HUES6 (cell line): Measurements from ENCODE around the gene TNRC6B.

Experiments
- H3K27ac ChIP-seq: 2 replicates; pipeline ENCODE4 v1.7.0; 2013; ENCODE audit warnings: low read depth, mild to moderate bottlenecking, low read length, inconsistent platforms
- H3K27me3 ChIP-seq: 2 replicates; pipeline ENCODE4 v1.6.1; 2013; ENCODE audit warnings: low read length; ENCODE audit not compliant: control insufficient read depth, insufficient read depth
- H3K36me3 ChIP-seq: 2 replicates; pipeline ENCODE4 v1.6.1; 2013; ENCODE audit warnings: low read length; ENCODE audit not compliant: control insufficient read depth, insufficient read depth
- H3K4me1 ChIP-seq: 2 replicates; pipeline ENCODE4 v1.6.1; 2013; ENCODE audit warnings: low read length; ENCODE audit not compliant: control insufficient read depth, insufficient read depth
- H3K4me3 ChIP-seq: 2 replicates; pipeline ENCODE4 v1.5.1; 2013; ENCODE audit warnings: low read depth, low read length
- H3K9ac ChIP-seq: one replicate; pipeline ENCODE4 v1.6.1; 2013; ENCODE audit warnings: mild to moderate bottlenecking, low read length
- H3K9me3 ChIP-seq: 2 replicates; pipeline ENCODE4 v1.6.1; 2013; ENCODE audit warnings: low read depth, low read length; ENCODE audit not compliant: control insufficient read depth, insufficient read depth

The TNRC6B gene

DNA sequence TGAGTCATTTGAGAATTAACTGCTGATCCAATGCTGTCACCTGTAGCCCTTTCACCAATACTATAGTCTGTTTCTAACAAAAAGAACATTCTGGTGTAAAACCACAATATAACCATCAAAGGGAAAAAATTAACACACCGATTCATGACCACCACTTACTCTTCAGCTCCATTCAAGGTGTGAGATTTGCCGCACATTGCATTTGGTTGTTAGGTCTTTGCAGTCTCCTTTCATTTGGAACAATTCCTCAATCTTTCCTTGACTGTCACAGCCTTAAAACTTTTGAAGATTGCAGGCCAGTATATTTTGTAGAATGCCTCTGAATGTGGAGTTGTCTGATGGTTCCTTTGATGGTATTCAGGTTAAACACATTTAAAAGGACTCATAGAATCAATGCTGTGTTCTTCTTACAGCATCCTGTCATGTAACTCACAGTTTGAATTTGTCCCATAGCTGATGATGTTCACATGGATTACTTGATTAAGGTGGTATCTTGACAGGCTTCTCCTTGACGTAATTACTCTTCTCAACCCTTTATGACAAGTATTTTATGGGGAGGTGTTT lies 63.6 kb downstream of the TNRC6B start:
- Histone ChIP-seq H3K4me1 (peaks cover 24% of the 10 kb centered on the region), H3K27me3 (no peaks in the 10 kb centered on the region), H3K9me3 (no peaks in the 10 kb centered on the region), H3K36me3 (no peaks in the 10 kb centered on the region), H3K9ac (no peak overlapping the region), H3K27ac (no peak overlapping the region), H3K4me3 (no peak overlapping the region)

DNA sequence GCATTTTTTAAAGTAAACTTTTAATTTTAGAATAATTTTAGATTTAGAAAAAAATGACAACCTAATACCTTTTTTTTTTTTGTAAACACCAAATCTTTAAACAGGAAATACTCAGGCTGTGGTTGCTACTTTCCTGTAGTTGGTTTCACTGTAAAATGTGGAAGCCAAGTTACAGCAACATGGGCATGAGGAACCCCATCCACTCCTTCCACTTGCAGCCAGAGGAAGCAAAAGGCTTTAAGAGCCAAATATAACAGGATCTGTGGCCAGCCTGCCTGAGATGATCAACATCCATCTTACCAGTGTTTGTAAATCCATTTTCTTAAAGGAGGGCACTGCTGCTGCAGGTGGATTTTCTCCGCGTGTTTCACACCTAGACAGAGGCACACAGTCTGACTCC lies 66.2 kb downstream of the TNRC6B start:
- Histone ChIP-seq H3K36me3 (no peaks in the 10 kb centered on the region; the same call in 1 of the 2 replicates), H3K27ac (no peak overlapping the region), H3K27me3 (no peaks in the 10 kb centered on the region), H3K9me3 (no peaks in the 10 kb centered on the region), H3K4me1 (peaks cover 18% of the 10 kb centered on the region), H3K9ac (no peak overlapping the region), H3K4me3 (no peak overlapping the region)

DNA sequence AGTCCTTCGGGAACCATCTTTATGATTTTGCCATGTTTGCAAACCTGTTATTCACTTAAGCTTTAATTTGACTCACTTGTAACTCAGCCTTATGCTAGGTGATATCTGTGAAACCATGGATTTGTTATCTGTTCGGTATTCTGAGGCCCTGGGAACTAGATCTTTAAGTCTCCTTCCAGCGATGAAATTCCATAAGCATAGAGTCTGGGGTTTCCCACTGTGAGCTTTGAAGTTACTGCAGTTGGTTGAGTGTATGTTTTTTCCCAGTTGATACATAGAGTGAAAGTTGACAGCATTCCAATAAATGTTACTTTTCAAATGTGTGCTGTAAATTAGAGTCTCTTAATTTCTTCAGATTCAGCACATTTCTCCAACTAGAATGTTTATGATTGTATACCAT lies 66.9 kb downstream of the TNRC6B start:
- no peak overlapping the region for H3K9ac ChIP-seq
- H3K36me3 ChIP-seq = no peaks in the 10 kb centered on the region; the same call in 1 of the 2 replicates
- H3K4me3 ChIP-seq = no peak overlapping the region
- peaks cover 25% of the 10 kb centered on the region for H3K4me1 ChIP-seq
- no peaks in the 10 kb centered on the region for H3K27me3 ChIP-seq
- H3K27ac ChIP-seq = no peak overlapping the region
- H3K9me3 ChIP-seq = no peaks in the 10 kb centered on the region

DNA sequence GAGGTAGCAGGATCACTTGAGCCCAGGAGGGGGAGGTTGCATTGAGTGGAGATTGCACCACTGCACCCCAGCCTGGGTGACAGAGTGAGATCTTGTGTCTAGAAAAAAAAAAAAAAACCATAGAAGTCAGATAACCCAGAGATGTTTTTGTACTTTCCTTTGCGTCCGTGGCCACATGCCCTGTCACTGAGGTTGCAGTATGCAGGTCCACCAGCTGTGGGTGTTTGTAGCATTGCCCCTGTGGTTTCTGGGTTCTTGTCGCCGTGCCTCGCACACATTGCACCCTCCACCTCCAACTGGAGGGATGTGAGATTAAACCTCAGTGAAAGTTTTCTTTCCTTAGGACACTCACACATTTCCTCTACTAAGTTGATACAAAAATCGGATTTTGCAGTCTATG lies 70.3 kb downstream of the TNRC6B start:
- Histone ChIP-seq H3K27me3 (no peaks in the 10 kb centered on the region), H3K27ac (no peak overlapping the region), H3K4me1 (peaks cover 14% of the 10 kb centered on the region), H3K9me3 (no peaks in the 10 kb centered on the region), H3K9ac (no peak overlapping the region), H3K4me3 (no peak overlapping the region), H3K36me3 (no peaks in the 10 kb centered on the region; the same call in 1 of the 2 replicates)

DNA sequence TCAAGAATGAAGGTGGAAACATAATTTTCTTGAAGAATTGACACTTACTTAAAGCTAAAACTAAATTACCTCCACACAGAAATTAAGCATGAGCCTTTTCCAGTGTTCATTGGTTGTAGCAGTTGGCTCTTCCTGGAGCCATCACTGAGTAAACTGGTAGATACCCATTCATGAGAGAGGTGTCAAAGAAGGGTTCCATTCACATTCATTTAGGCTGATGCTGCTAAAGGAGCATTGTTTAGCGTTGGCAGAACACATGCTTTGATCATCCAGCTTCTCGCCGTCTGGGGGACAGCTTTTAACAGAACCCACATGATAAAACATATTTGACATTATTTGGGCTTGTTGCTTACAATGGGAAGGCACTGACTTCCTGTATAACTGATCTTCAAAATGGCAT lies 71.6 kb downstream of the TNRC6B start:
- Histone ChIP-seq H3K27ac (no peak overlapping the region), H3K9ac (no peak overlapping the region), H3K27me3 (no peaks in the 10 kb centered on the region), H3K9me3 (no peaks in the 10 kb centered on the region), H3K4me1 (peaks cover 14% of the 10 kb centered on the region), H3K4me3 (no peak overlapping the region), H3K36me3 (peaks cover 8% of the 10 kb centered on the region; the same call in 1 of the 2 replicates)

DNA sequence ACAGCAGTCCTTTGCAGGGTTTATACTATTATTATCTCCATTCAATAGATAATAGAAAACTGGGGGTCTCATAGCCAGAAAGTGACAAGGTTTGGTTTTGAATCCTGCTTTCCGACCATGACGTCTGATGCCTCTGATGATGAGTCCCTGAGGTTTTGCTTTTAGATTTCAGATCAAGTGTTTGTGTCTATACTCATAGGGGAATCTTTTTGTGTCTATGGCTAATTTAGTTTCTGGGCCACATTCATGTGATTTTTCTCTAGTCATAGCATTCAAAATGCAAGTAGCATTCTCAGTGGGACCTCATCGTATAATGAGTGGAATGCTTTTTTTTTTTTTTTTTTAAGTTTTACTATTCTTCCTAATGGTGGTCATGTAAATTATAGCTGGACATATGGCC lies 72.9 kb downstream of the TNRC6B start:
- Histone ChIP-seq H3K27ac (no peak overlapping the region), H3K9ac (no peak overlapping the region), H3K36me3 (peaks cover 10% of the 10 kb centered on the region), H3K4me1 (peaks cover 14% of the 10 kb centered on the region), H3K9me3 (no peaks in the 10 kb centered on the region), H3K4me3 (no peak overlapping the region), H3K27me3 (no peaks in the 10 kb centered on the region)

DNA sequence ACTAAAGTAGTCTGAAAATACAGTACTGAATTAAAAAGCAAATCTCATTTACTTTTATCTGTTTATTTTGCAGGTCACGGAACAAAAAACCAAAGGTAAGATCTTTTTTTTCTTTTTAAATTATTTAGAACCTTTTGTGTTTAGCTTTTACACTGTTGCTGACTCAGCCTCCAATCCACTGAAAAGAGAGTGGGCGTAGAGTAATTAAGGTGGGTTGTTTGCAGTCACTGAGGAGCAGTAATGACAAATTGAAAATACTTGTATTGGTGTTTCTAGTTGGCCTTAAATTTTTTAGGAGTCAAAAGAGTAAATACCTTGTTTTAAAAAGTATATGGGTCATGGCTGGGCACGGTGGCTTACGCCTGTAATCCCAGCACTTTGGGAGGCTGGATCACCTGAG lies 73.4 kb downstream of the TNRC6B start:
- Histone ChIP-seq H3K36me3 (peaks cover 10% of the 10 kb centered on the region), H3K9ac (no peak overlapping the region), H3K9me3 (no peaks in the 10 kb centered on the region), H3K4me1 (peaks cover 14% of the 10 kb centered on the region), H3K27me3 (no peaks in the 10 kb centered on the region), H3K27ac (no peak overlapping the region), H3K4me3 (no peak overlapping the region)

DNA sequence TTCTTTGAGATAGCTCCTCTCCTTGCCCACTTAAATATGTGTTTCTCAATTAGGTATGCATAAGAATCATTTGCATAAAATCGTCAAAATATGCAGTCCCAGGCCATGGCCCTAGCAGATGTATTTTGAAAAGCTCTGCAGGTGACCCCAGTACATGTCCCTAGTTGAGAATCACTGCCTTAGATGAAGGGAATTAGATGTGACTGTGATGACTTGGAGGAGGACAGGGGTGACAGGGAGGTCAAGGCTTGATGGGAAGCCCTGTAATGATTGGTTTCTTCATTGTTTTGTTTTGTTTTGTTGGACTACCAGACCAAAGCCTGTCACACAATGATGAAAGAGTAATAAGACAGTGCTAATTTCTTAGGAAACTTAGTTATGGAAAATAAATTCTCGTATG lies 74.4 kb downstream of the TNRC6B start:
- H3K36me3 ChIP-seq = peaks cover 10% of the 10 kb centered on the region; the same call in 1 of the 2 replicates
- no peak overlapping the region for H3K9ac ChIP-seq
- H3K4me3 ChIP-seq = no peak overlapping the region
- no peak overlapping the region for H3K27ac ChIP-seq
- no peaks in the 10 kb centered on the region for H3K9me3 ChIP-seq
- peaks cover 11% of the 10 kb centered on the region for H3K4me1 ChIP-seq
- H3K27me3 ChIP-seq = no peaks in the 10 kb centered on the region

DNA sequence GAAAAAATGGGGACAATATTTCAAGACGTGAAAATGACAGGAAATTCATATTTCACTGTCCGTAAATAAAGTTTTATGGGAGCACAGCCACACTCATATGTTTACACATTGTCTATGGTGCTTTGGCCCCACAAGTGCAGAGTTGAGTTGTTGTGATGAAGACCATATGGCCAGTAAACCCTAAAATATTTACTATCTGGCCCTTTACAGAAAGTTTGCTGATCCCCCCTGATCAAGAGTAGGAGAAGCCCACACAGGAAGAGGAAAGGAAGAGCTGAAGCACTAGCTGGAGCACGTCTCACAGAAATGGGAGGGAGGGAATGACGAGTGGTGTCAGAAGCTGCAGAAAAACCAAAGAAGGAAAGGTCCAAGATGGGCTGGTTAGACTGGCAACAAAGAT lies 78.8 kb downstream of the TNRC6B start:
- Histone ChIP-seq H3K9me3 (no peaks in the 10 kb centered on the region), H3K9ac (no peak overlapping the region), H3K36me3 (peaks cover 17% of the 10 kb centered on the region; the same call in 1 of the 2 replicates), H3K27ac (no peak overlapping the region), H3K27me3 (no peaks in the 10 kb centered on the region), H3K4me3 (no peak overlapping the region), H3K4me1 (no peaks in the 10 kb centered on the region)

DNA sequence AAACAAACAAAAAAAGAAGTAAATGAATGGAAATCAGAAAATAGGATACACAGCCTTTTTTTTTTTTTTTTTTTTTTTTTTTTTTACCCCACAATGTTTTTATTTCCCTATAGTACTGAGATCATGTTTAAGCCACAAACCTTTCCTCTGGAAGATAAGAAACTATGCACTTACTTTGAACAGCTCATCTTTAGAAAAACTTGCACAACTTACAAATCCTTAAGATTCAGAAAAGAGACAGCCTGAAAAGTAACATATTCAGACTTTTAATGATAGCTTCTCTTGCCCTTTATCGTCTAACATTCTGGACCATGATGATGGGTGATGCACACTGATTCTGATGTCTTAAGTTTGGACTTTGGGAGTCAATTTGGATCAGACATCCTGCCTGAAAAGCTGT lies 80.3 kb downstream of the TNRC6B start:
- Histone ChIP-seq H3K36me3 (peaks cover 24% of the 10 kb centered on the region), H3K4me1 (no peaks in the 10 kb centered on the region), H3K9ac (no peak overlapping the region), H3K4me3 (no peak overlapping the region), H3K27me3 (no peaks in the 10 kb centered on the region), H3K27ac (no peak overlapping the region), H3K9me3 (no peaks in the 10 kb centered on the region)

DNA sequence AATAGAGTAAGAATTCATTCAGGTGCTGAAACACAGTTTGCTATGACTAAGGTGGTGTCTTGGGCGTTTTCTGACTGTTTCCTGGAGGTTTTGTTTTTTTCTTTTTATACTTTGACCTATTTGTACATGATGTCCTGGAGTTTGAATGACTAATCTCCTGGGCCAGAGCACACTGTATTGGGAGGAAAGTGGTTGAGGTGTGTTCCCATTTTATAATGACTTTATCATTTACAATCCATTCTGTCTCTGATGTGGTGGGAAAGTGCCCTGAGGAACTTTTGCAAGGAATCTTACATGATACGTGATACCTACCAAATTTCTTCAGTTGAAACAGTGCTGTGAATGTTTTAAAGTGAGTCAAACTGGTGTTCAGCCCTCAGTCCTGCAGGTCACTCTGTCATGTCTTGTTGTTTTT lies 80.8 kb downstream of the TNRC6B start:
- H3K36me3 ChIP-seq = peaks cover 25% of the 10 kb centered on the region
- H3K27ac ChIP-seq = no peak overlapping the region
- no peaks in the 10 kb centered on the region for H3K27me3 ChIP-seq
- H3K4me1 ChIP-seq = no peaks in the 10 kb centered on the region
- no peak overlapping the region for H3K9ac ChIP-seq
- H3K9me3 ChIP-seq = no peaks in the 10 kb centered on the region
- H3K4me3 ChIP-seq = no peak overlapping the region

DNA sequence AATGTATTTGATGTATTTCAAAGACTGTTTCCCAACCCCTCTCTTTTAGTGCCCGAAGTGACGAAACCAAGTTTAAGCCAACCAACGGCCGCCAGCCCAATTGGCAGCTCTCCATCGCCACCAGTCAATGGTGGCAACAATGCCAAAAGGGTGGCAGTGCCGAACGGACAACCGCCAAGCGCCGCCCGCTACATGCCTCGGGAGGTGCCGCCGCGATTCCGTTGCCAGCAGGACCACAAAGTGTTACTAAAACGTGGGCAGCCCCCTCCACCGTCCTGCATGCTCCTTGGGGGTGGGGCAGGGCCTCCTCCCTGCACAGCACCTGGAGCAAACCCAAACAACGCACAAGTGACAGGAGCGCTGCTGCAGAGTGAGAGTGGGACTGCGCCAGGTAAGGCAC lies 84.1 kb downstream of the TNRC6B start:
- H3K4me1 ChIP-seq = no peaks in the 10 kb centered on the region
- no peak overlapping the region for H3K4me3 ChIP-seq
- H3K9me3 ChIP-seq = no peaks in the 10 kb centered on the region
- no peak overlapping the region for H3K9ac ChIP-seq
- H3K27me3 ChIP-seq = no peaks in the 10 kb centered on the region
- no peak overlapping the region for H3K27ac ChIP-seq
- H3K36me3 ChIP-seq = peaks cover 51% of the 10 kb centered on the region
